ENCODE measurements around the gene PDZRN3. TPM values are rescaled to one million over a fixed set of nuclear protein-coding genes. Genes with fewer than 3 reads are reported as not detected.

The PDZRN3 gene
- total RNA-seq, 1 experiment from 2014 or later, result 5.9 TPM

DNA sequence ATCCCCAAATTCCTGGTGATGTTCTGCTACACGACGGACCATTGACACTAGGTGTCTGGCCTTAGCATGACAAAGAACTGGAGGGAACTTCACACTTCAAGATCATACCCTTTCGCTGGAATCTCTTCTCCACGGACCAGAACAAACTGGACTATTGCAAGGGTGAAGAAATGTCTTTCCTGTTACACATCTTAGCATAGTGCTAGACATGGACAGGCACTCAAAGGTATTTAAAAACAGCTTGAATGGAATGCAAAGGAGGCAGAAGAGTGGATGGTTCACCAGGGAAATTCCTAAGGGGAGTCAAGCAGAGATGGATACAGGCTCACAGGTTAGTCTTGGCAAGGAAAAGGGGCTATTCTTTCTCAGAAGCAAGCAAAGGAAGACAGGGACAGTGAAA is 33.5 kb upstream of the PDZRN3 start:
- no peak overlapping the region for H2BK20ac ChIP-seq (ENCODE audit: low read depth, low read length, poor library complexity, severe bottlenecking)

More for the DNA sequence above, 33.5 kb upstream of the PDZRN3 start:
- peaks cover 17 to 18% of the 10 kb centered on the region in 2 experiments for H3K4me1 Mint-ChIP-seq
- Histone ChIP-seq H3K4me2 (ENCODE audit: insufficient read depth, insufficient read length, low read length) (no peak overlapping the region), H3K79me2 (ENCODE audit: insufficient read depth, low read length) (no peaks in the 10 kb centered on the region), H3T11ph (ENCODE audit: low read length) (no peak overlapping the region), H3K27ac (ENCODE audit: insufficient read length, low read depth, low read length) (no peak overlapping the region), H3K4ac (ENCODE audit: low read depth, low read length) (no peak overlapping the region), H3K9me3 (ENCODE audit: control insufficient read depth, low read depth, low read length) (no peaks in the 10 kb centered on the region), H3K18ac (ENCODE audit: insufficient read length, low read depth, low read length) (no peak overlapping the region), H2AK5ac (ENCODE audit: insufficient read length, low read length) (no peak overlapping the region), H3K27me3 (ENCODE audit: insufficient read depth, low read length) (no peaks in the 10 kb centered on the region), H3K14ac (ENCODE audit: insufficient read depth, low read length) (no peak overlapping the region), H3K4me1 (ENCODE audit: insufficient read depth, low read length) (peaks cover 4% of the 10 kb centered on the region; the same call in 1 of the 2 replicates), H3K23me2 (ENCODE audit: insufficient read length, low read depth, low read length, poor library complexity, severe bottlenecking) (no peaks in the 10 kb centered on the region), H2AFZ (ENCODE audit: low read length) (no peak overlapping the region), H2BK15ac (ENCODE audit: low read depth, low read length) (no peak overlapping the region), H4K8ac (replicated peaks; ENCODE audit: insufficient read length, low read depth, low read length) (no peak overlapping the region), H4K20me1 (ENCODE audit: control insufficient read depth, insufficient read depth, insufficient read length) (no peaks in the 10 kb centered on the region), H3K23ac (ENCODE audit: insufficient read length, low read depth, low read length) (no peak overlapping the region), H3K79me1 (ENCODE audit: insufficient read depth, low read depth, low read length, poor library complexity, severe bottlenecking) (no peaks in the 10 kb centered on the region), H2BK5ac (ENCODE audit: insufficient read length, low read length) (no peak overlapping the region), H2BK120ac (ENCODE audit: low read depth, low read length, poor library complexity, severe bottlenecking) (no peak overlapping the region), H4K91ac (ENCODE audit: insufficient read length, low read depth, low read length) (no peak overlapping the region), H4K5ac (ENCODE audit: insufficient read length, low read depth, low read length) (no peak overlapping the region), H3K9ac (ENCODE audit: extremely low read depth, insufficient read length, low read length) (no peak overlapping the region), H2BK12ac (ENCODE audit: insufficient read length, low read depth, low read length) (no peak overlapping the region), H3K56ac (ENCODE audit: insufficient read length, low read depth, low read length) (no peak overlapping the region)
- no CpG with 5 or more reads among the region's 4 CpGs for WGBS (ENCODE audit: extremely low coverage, insufficient read length, low lambda C conversion rate)
- no peak overlapping the region for H3K4me3 Mint-ChIP-seq
- no peaks in the 10 kb centered on the region for H3K36me3 Mint-ChIP-seq (ENCODE audit: insufficient read depth in 1 of 3, low read depth in 3 of 3)
- DNase-seq, result no peak
- H3K27ac Mint-ChIP-seq, result peak overlapping the region in 1 of 3 experiments; percentile 13; a peak in 2 of 7 replicates
- H3K9me3 Mint-ChIP-seq, result no peaks in the 10 kb centered on the region
- TF ChIP-seq, protein P1, sequence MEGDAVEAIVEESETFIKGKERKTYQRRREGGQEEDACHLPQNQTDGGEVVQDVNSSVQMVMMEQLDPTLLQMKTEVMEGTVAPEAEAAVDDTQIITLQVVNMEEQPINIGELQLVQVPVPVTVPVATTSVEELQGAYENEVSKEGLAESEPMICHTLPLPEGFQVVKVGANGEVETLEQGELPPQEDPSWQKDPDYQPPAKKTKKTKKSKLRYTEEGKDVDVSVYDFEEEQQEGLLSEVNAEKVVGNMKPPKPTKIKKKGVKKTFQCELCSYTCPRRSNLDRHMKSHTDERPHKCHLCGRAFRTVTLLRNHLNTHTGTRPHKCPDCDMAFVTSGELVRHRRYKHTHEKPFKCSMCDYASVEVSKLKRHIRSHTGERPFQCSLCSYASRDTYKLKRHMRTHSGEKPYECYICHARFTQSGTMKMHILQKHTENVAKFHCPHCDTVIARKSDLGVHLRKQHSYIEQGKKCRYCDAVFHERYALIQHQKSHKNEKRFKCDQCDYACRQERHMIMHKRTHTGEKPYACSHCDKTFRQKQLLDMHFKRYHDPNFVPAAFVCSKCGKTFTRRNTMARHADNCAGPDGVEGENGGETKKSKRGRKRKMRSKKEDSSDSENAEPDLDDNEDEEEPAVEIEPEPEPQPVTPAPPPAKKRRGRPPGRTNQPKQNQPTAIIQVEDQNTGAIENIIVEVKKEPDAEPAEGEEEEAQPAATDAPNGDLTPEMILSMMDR (conservative IDR thresholded peaks at IDR 0.05), result no peak
- H3K27me3 Mint-ChIP-seq (ENCODE audit: low read depth), result peaks cover 2% of the 10 kb centered on the region; the same call in 1 of the 2 replicates

Data from H9 (cell line).